ENCODE results near the gene HMGN3. TPM values are rescaled to one million over a fixed set of nuclear protein-coding genes. Genes with fewer than 3 reads are reported as not detected.

HMGN3 gene
- total and polyA plus RNA-seq, 2 of the 13 experiments (the other 11 are each of a cell fraction or from before 2014, with no cell fraction given): 67.9 to 145 TPM

DNA sequence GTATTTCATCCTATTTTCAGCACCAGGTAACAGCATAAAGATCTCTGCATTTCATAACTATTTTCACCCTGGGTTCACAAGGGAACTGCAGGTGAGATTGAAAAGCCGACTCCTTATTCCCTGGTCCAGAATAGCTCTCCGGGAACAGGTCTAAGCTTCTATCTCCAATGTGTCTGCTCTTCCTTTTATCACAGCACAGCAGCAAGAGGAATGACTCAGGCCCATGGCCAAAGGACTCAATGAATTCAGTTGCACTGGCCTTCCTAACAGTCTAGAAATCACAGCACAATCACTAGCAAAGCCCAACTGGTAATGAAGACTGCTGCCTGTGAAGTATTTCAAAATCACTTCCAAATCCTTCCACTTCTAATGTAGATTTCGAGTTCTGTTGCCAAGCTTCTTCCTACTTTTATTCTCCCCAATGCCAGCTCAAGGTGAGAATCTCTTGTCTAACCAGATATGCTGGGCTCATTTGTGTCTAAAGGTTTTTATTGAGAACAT, 30.7 kb downstream of the HMGN3 start (continued):
- TF ChIP-seq, protein P1, sequence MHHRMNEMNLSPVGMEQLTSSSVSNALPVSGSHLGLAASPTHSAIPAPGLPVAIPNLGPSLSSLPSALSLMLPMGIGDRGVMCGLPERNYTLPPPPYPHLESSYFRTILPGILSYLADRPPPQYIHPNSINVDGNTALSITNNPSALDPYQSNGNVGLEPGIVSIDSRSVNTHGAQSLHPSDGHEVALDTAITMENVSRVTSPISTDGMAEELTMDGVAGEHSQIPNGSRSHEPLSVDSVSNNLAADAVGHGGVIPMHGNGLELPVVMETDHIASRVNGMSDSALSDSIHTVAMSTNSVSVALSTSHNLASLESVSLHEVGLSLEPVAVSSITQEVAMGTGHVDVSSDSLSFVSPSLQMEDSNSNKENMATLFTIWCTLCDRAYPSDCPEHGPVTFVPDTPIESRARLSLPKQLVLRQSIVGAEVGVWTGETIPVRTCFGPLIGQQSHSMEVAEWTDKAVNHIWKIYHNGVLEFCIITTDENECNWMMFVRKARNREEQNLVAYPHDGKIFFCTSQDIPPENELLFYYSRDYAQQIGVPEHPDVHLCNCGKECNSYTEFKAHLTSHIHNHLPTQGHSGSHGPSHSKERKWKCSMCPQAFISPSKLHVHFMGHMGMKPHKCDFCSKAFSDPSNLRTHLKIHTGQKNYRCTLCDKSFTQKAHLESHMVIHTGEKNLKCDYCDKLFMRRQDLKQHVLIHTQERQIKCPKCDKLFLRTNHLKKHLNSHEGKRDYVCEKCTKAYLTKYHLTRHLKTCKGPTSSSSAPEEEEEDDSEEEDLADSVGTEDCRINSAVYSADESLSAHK (CRISPR knock-in tag; IDR thresholded peaks at IDR 0.05; ENCODE audit: borderline replicate concordance): no peak
- TF ChIP-seq, protein P2, sequence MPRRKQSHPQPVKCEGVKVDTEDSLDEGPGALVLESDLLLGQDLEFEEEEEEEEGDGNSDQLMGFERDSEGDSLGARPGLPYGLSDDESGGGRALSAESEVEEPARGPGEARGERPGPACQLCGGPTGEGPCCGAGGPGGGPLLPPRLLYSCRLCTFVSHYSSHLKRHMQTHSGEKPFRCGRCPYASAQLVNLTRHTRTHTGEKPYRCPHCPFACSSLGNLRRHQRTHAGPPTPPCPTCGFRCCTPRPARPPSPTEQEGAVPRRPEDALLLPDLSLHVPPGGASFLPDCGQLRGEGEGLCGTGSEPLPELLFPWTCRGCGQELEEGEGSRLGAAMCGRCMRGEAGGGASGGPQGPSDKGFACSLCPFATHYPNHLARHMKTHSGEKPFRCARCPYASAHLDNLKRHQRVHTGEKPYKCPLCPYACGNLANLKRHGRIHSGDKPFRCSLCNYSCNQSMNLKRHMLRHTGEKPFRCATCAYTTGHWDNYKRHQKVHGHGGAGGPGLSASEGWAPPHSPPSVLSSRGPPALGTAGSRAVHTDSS (CRISPR knock-in tag; conservative IDR thresholded peaks at IDR 0.05): no peak
- TF ChIP-seq SNAPC2 (CRISPR knock-in tag; IDR thresholded peaks at IDR 0.05) (no peak), POGZ (CRISPR knock-in tag; IDR thresholded peaks at IDR 0.05) (no peak), SP140L (CRISPR knock-in tag; IDR thresholded peaks at IDR 0.05; ENCODE audit: borderline replicate concordance) (no peak), ZBTB38 (CRISPR knock-in tag; IDR thresholded peaks at IDR 0.05) (no peak), STAG1 (CRISPR knock-in tag; IDR thresholded peaks at IDR 0.05) (no peak), AGO1 (IDR thresholded peaks at IDR 0.05; ENCODE audit: low read depth, low read length, poor library complexity, severe bottlenecking) (no peak)
- TF ChIP-seq, protein P3, sequence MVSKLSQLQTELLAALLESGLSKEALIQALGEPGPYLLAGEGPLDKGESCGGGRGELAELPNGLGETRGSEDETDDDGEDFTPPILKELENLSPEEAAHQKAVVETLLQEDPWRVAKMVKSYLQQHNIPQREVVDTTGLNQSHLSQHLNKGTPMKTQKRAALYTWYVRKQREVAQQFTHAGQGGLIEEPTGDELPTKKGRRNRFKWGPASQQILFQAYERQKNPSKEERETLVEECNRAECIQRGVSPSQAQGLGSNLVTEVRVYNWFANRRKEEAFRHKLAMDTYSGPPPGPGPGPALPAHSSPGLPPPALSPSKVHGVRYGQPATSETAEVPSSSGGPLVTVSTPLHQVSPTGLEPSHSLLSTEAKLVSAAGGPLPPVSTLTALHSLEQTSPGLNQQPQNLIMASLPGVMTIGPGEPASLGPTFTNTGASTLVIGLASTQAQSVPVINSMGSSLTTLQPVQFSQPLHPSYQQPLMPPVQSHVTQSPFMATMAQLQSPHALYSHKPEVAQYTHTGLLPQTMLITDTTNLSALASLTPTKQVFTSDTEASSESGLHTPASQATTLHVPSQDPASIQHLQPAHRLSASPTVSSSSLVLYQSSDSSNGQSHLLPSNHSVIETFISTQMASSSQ (IDR thresholded peaks at IDR 0.05; ENCODE audit: low read depth): no peak
- TF ChIP-seq, protein P3 (CRISPR knock-in tag; IDR thresholded peaks at IDR 0.05; ENCODE audit: borderline replicate concordance): no peak
- TF ChIP-seq, protein P4, sequence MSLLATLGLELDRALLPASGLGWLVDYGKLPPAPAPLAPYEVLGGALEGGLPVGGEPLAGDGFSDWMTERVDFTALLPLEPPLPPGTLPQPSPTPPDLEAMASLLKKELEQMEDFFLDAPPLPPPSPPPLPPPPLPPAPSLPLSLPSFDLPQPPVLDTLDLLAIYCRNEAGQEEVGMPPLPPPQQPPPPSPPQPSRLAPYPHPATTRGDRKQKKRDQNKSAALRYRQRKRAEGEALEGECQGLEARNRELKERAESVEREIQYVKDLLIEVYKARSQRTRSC (CRISPR knock-in tag; IDR thresholded peaks at IDR 0.05; ENCODE audit: low read depth): no peak
- TF ChIP-seq, protein P5, sequence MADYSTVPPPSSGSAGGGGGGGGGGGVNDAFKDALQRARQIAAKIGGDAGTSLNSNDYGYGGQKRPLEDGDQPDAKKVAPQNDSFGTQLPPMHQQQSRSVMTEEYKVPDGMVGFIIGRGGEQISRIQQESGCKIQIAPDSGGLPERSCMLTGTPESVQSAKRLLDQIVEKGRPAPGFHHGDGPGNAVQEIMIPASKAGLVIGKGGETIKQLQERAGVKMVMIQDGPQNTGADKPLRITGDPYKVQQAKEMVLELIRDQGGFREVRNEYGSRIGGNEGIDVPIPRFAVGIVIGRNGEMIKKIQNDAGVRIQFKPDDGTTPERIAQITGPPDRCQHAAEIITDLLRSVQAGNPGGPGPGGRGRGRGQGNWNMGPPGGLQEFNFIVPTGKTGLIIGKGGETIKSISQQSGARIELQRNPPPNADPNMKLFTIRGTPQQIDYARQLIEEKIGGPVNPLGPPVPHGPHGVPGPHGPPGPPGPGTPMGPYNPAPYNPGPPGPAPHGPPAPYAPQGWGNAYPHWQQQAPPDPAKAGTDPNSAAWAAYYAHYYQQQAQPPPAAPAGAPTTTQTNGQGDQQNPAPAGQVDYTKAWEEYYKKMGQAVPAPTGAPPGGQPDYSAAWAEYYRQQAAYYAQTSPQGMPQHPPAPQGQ (CRISPR knock-in tag; IDR thresholded peaks at IDR 0.05; ENCODE audit: borderline replicate concordance): no peak
- TF ChIP-seq, protein P6, sequence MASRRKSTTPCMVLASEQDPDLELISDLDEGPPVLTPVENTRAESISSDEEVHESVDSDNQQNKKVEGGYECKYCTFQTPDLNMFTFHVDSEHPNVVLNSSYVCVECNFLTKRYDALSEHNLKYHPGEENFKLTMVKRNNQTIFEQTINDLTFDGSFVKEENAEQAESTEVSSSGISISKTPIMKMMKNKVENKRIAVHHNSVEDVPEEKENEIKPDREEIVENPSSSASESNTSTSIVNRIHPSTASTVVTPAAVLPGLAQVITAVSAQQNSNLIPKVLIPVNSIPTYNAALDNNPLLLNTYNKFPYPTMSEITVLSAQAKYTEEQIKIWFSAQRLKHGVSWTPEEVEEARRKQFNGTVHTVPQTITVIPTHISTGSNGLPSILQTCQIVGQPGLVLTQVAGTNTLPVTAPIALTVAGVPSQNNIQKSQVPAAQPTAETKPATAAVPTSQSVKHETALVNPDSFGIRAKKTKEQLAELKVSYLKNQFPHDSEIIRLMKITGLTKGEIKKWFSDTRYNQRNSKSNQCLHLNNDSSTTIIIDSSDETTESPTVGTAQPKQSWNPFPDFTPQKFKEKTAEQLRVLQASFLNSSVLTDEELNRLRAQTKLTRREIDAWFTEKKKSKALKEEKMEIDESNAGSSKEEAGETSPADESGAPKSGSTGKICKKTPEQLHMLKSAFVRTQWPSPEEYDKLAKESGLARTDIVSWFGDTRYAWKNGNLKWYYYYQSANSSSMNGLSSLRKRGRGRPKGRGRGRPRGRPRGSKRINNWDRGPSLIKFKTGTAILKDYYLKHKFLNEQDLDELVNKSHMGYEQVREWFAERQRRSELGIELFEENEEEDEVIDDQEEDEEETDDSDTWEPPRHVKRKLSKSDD (CRISPR knock-in tag; IDR thresholded peaks at IDR 0.05; ENCODE audit: low read depth): no peak

Measured in HepG2 (cell line).